ENCODE data around the gene RTN1. TPM values are rescaled to one million over a fixed set of nuclear protein-coding genes. Genes with fewer than 3 reads are reported as not detected.

RTN1 gene
- total and polyA plus RNA-seq, 9 of the 15 experiments (the other 6 are each of a cell fraction or from before 2014, with no cell fraction given), result 0.03 to 0.09 TPM; not detected in 7

DNA sequence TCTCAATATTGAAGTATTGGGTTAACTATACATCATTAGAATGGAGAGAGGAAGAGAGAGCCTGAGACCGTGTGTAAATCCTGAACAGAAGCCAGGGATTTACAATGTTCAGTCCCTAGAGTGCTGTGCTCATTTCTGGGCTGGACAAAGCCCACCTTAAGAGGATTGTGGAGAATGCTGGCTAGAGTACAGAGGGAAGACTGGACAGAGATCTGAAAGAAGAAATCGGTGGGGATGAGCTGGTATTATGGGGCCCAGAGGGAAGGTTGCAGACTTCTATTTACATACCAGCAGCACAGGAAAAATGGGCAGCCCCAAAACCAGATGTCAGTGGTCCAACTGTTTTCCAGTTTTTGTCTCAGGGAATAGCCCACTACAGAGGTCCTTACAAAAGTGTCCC lies 42.3 kb downstream of the RTN1 start:
- in situ Hi-C loops (cut with MboI), result no loop called here
- DNase-seq (ENCODE audit: extremely low read depth in 1 of 4, low spot score in 3 of 4), result no peak
- Histone ChIP-seq H3K27me3 (ENCODE audit: control insufficient read depth in 2 of 2, insufficient read depth in 2 of 2, low read length in 2 of 2) (no peaks in the 10 kb centered on the region), H3K4me3 (no peak overlapping the region), H4K20me1 (replicated peaks; ENCODE audit: control insufficient read depth, insufficient read depth, low read length) (no peaks in the 10 kb centered on the region), H3K4me1 (replicated peaks in 1 of 2; ENCODE audit: control insufficient read depth in 2 of 2, insufficient read depth in 2 of 2, low read length in 2 of 2) (no peaks in the 10 kb centered on the region), H3K9me1 (ENCODE audit: control insufficient read depth, insufficient read depth, low read length) (no peaks in the 10 kb centered on the region), H3K9ac (ENCODE audit: insufficient read depth in 1 of 2, low read depth in 2 of 2, low read length in 2 of 2) (no peak overlapping the region), H2AFZ (ENCODE audit: low read depth, low read length) (no peak overlapping the region), H3K27ac (ENCODE audit: extremely low read depth, low read depth, low read length) (no peak overlapping the region), H3K4me2 (ENCODE audit: insufficient read depth, low read length) (no peak overlapping the region), H3K79me2 (ENCODE audit: control insufficient read depth, insufficient read depth, low read length) (no peaks in the 10 kb centered on the region), H3K36me3 (ENCODE audit: control insufficient read depth, insufficient read depth, low read length) (no peaks in the 10 kb centered on the region), H3K9me3 (replicated peaks; ENCODE audit: control insufficient read depth, insufficient read depth, low read depth, low read length) (no peaks in the 10 kb centered on the region)
- WGBS (ENCODE audit: insufficient coverage, low coverage, missing lambda C conversion rate), result 0% methylated on average over 2 of the region's 2 CpGs
- no peak for FAIRE-seq
- intact Hi-C loops (cut with micrococcal nuclease), result no loop called here
- no TSS peak for BruUV-seq (replicated peaks)
- CTCF ChIA-PET (ENCODE audit: low intra/inter-chr PET ratio), result no interaction called here
- POLR2A ChIA-PET, result interaction anchor here (1.4 kb wide), 1 partner anchor 10 kb away, joined by 5 read pairs; no protein-coding TSS in a partner anchor
- ATAC-seq, result no peak
- TF ChIP-seq, protein P1, sequence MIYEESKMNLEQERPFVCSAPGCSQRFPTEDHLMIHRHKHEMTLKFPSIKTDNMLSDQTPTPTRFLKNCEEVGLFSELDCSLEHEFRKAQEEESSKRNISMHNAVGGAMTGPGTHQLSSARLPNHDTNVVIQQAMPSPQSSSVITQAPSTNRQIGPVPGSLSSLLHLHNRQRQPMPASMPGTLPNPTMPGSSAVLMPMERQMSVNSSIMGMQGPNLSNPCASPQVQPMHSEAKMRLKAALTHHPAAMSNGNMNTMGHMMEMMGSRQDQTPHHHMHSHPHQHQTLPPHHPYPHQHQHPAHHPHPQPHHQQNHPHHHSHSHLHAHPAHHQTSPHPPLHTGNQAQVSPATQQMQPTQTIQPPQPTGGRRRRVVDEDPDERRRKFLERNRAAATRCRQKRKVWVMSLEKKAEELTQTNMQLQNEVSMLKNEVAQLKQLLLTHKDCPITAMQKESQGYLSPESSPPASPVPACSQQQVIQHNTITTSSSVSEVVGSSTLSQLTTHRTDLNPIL (CRISPR knock-in tag; IDR thresholded peaks at IDR 0.05), result no peak
- TF ChIP-seq ZNF23 (CRISPR knock-in tag; IDR thresholded peaks at IDR 0.05), result no peak
- TF ChIP-seq GABPB2 (CRISPR knock-in tag; conservative IDR thresholded peaks at IDR 0.05), result no peak
- no peak for TF ChIP-seq ZKSCAN3 (CRISPR knock-in tag; IDR thresholded peaks at IDR 0.05)
- TF ChIP-seq TCFL5 (CRISPR knock-in tag; conservative IDR thresholded peaks at IDR 0.05), result no peak
- TF ChIP-seq HDAC8 (tag; IDR thresholded peaks at IDR 0.05), result no peak
- TF ChIP-seq ZSCAN32 (CRISPR knock-in tag; IDR thresholded peaks at IDR 0.05), result no peak
- TF ChIP-seq CREBBP (IDR thresholded peaks at IDR 0.05; ENCODE audit: low read depth, low read length), result no peak
- TF ChIP-seq, protein P2, sequence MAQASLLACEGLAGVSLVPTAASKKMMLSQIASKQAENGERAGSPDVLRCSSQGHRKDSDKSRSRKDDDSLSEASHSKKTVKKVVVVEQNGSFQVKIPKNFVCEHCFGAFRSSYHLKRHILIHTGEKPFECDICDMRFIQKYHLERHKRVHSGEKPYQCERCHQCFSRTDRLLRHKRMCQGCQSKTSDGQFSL (CRISPR knock-in tag; IDR thresholded peaks at IDR 0.05), result no peak
- TF ChIP-seq, protein P2 (tag; IDR thresholded peaks at IDR 0.05), result no peak
- no peak for TF ChIP-seq EWSR1 (IDR thresholded peaks at IDR 0.05; ENCODE audit: borderline replicate concordance, low read depth, partially characterized antibody)
- TF ChIP-seq ZNF699 (CRISPR knock-in tag; IDR thresholded peaks at IDR 0.05; ENCODE audit: insufficient replicate concordance), result no peak
- no peak for TF ChIP-seq ZNF311 (CRISPR knock-in tag; IDR thresholded peaks at IDR 0.05)
- TF ChIP-seq, protein P3, sequence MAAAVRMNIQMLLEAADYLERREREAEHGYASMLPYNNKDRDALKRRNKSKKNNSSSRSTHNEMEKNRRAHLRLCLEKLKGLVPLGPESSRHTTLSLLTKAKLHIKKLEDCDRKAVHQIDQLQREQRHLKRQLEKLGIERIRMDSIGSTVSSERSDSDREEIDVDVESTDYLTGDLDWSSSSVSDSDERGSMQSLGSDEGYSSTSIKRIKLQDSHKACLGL (CRISPR knock-in tag; IDR thresholded peaks at IDR 0.05; ENCODE audit: borderline replicate concordance, poor library complexity, severe bottlenecking), result no peak

Measured in K562 (cell line).